ENCODE measurements around the gene UBALD1.

GRCh38 chr16:4654964-4655590 lies 40.4 kb upstream of the UBALD1 start:
- TF ChIP-seq CTCF (IDR thresholded peaks at IDR 0.05) (no peak), EZH2 (IDR thresholded peaks at IDR 0.05; ENCODE audit: borderline replicate concordance, insufficient read depth, low read depth, low read length, poor library complexity, severe bottlenecking) (no peak)
